Activated T-helper 17 cell treated with anti-CD3 and anti-CD28 coated beads, Interleukin-2, amount 50 U/mL, for 72 hours (primary cell): ENCODE results near the gene KIF21B. TPM values are rescaled to one million over a fixed set of nuclear protein-coding genes. Genes with fewer than 3 reads are reported as not detected.
"Not testable (repeated sequence)": the region's sequence is repeated elsewhere in the genome, so short reads cannot be mapped to it uniquely, and the experiment has no call there.

Experiments
- ATAC-seq: fragments of 150-1000 bp; cut with Tn5 transposase; replicated peaks from 2 replicates; pipeline ENCODE4 v1.10.0; 2021; ENCODE audit warnings: mild to moderate bottlenecking, moderate library complexity
- H3K27ac Mint-ChIP-seq: one replicate; pipeline ENCODE4 v1.8.0; 2022; ENCODE audit warnings: mixed read lengths
- H3K27me3 Mint-ChIP-seq: one replicate; pipeline ENCODE4 v1.8.0; 2022; ENCODE audit warnings: mixed read lengths
- H3K36me3 Mint-ChIP-seq: one replicate; pipeline ENCODE4 v1.8.0; 2022; ENCODE audit warnings: low read depth, mild to moderate bottlenecking, mixed read lengths
- H3K4me1 Mint-ChIP-seq: one replicate; pipeline ENCODE4 v1.8.0; 2022; ENCODE audit warnings: mixed read lengths
- H3K4me3 Mint-ChIP-seq: one replicate; pipeline ENCODE4 v1.8.0; 2022; ENCODE audit warnings: mild to moderate bottlenecking, mixed read lengths
- H3K9me3 Mint-ChIP-seq: one replicate; pipeline ENCODE4 v1.8.0; 2022; ENCODE audit warnings: mixed read lengths
- total RNA-seq, 2 donors: library from RNA; stranded (reverse); gene quantifications; one replicate each; pipeline ENCODE4 v1.2.3, GENCODE V29; 2022

Gene KIF21B
- total RNA-seq, 2 donors from 2014 or later, result 64.2 to 102 TPM

DNA sequence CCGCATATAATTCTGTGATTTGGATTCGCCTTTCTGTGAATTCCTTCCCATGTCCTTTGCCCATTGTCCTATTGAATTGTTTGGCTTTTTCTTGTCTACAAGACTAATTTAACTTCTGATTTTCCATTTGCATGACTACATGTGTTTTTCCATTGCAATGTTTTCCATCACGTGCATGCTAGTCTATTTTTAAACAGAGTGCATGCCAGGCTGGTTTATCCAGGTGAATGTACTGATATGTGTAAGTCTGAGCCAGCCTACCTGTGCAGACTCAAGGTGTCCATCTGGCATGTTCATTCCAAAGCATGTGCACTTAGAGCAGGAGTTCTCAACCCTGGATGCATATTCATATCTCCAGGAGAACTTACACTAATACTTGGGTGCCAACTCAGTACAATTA lies 69.1 kb downstream of the KIF21B start:
- H3K27me3 Mint-ChIP-seq, result no peaks in the 10 kb centered on the region
- H3K27ac Mint-ChIP-seq, result no peak overlapping the region
- ATAC-seq, result no peak
- no peaks in the 10 kb centered on the region for H3K4me1 Mint-ChIP-seq
- no peak overlapping the region for H3K4me3 Mint-ChIP-seq
- no peaks in the 10 kb centered on the region for H3K36me3 Mint-ChIP-seq
- no peaks in the 10 kb centered on the region for H3K9me3 Mint-ChIP-seq

DNA sequence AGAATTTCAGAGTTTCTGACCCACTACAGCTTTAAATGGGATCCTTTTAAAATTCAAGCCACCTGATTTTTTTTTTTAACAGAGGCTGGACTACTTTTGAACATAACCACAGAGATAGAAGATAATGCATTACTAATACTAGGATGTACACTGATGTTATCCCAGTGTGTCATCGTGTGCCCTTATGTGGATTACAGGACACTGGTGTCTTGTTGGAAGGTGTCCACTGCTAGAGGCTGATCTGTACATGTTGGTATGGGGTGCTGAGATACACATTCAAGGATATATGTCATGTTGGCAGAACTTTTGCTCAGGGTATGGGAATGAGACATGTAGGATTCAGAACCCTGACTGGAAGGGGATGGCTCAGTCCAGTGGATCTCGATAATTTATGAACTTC lies 72.5 kb downstream of the KIF21B start:
- H3K27ac Mint-ChIP-seq, result no peak overlapping the region
- no peak for ATAC-seq
- peaks cover 8% of the 10 kb centered on the region for H3K27me3 Mint-ChIP-seq
- no peaks in the 10 kb centered on the region for H3K4me1 Mint-ChIP-seq
- peaks cover 10% of the 10 kb centered on the region for H3K9me3 Mint-ChIP-seq
- H3K36me3 Mint-ChIP-seq, result no peaks in the 10 kb centered on the region
- H3K4me3 Mint-ChIP-seq, result no peak overlapping the region

DNA sequence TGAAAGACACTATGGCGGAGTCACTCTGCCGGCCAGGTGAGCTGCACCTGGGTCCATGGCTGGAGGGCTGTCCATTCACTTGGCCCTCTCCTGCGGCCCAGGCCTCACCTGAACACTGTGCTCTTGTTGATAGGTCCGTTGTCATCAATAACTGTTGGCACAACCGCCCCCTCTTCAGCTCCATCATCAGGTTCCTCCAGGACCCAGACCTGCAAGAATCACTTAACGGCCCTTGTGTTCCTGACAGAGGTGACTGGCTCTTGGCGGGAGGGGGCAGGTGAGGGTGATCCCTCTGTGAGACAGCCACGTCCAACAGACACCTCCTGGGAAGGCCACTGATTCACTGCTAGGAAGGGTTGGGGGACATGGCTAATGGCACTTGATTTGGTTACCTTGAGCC lies 73.9 kb downstream of the KIF21B start:
- no peak overlapping the region for H3K27ac Mint-ChIP-seq
- H3K27me3 Mint-ChIP-seq, result peaks cover 8% of the 10 kb centered on the region
- no peaks in the 10 kb centered on the region for H3K4me1 Mint-ChIP-seq
- no peak for ATAC-seq
- H3K9me3 Mint-ChIP-seq, result peaks cover 10% of the 10 kb centered on the region
- H3K4me3 Mint-ChIP-seq, result no peak overlapping the region
- H3K36me3 Mint-ChIP-seq, result no peaks in the 10 kb centered on the region

DNA sequence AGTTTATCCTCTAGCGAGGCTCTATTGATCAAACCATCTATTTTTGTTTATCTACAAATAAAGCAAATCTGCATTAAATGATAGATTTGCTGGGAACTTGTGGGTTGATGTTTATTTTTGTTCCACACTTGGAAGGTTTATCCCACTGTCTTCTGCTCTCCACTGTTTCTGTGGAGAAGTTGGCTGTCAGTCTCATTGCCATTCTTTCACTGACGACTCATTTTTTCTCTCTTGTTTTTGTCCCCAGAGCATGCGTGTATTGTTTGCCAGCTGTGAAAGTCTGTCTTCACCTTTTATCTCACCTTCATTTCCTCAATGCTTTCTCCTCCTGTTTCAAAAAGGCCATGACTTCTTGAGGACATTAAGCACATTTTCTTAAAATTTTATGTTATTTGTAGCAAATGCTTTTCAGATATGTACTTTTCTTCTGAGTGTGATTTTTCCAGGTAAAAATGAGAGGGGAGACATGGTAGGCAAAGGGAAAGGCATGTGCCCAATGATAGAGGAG lies 76.4 kb downstream of the KIF21B start:
- Mint-ChIP-seq H3K9me3 (peaks cover 10% of the 10 kb centered on the region), H3K36me3 (no peaks in the 10 kb centered on the region)
- no peak for ATAC-seq

DNA sequence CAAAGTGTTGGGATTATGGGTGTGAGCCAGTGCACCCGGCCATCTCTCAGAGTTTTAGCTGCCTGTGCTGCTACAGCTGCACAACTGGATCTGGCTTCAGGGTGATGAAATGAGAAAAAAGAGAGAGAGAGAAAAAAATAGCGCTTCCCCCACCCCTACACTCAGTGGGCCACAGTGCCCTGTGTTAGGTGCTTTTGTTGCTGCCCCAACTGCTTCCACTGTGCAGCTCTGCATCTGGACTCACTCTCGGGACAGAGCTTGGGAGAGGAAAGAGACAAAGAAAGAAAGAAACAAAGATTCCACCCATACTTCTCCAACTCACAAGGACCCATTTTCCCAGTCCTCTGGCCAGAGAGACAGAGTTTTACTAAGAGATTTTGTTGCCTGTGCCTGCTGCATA lies 78.4 kb downstream of the KIF21B start:
- no peaks in the 10 kb centered on the region for H3K36me3 Mint-ChIP-seq
- no peak overlapping the region for H3K27ac Mint-ChIP-seq
- ATAC-seq, result no peak
- no peak overlapping the region for H3K4me3 Mint-ChIP-seq
- no peaks in the 10 kb centered on the region for H3K4me1 Mint-ChIP-seq
- H3K27me3 Mint-ChIP-seq, result peaks cover 8% of the 10 kb centered on the region
- peaks cover 10% of the 10 kb centered on the region for H3K9me3 Mint-ChIP-seq

More for the DNA sequence above, 76.4 kb downstream of the KIF21B start:
- Mint-ChIP-seq H3K27ac (no peak overlapping the region), H3K4me3 (no peak overlapping the region), H3K27me3 (peaks cover 8% of the 10 kb centered on the region), H3K4me1 (no peaks in the 10 kb centered on the region)

DNA sequence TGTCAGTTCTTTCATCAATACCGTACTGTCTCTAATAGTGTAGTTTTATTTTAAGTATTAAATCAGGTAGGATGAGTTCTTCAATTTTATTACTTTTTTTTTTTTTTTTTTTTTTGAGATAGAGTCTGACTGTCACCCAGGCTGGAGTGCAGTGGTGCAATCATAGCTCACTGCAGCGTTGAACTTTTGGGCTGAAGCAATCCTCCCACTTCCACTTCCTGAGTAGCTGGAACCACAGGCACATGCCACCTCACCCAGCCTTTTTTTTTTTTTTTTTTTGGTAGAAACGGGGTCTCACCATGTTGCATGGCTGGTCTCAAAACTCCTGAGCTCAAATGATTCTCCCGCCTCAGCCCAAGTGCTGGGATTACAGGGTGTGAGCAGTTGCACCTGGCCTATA lies 84.6 kb downstream of the KIF21B start:
- Mint-ChIP-seq H3K27ac (no peak overlapping the region), H3K4me3 (no peak overlapping the region), H3K36me3 (no peaks in the 10 kb centered on the region), H3K9me3 (no peaks in the 10 kb centered on the region), H3K4me1 (no peaks in the 10 kb centered on the region), H3K27me3 (no peaks in the 10 kb centered on the region)
- no peak for ATAC-seq

DNA sequence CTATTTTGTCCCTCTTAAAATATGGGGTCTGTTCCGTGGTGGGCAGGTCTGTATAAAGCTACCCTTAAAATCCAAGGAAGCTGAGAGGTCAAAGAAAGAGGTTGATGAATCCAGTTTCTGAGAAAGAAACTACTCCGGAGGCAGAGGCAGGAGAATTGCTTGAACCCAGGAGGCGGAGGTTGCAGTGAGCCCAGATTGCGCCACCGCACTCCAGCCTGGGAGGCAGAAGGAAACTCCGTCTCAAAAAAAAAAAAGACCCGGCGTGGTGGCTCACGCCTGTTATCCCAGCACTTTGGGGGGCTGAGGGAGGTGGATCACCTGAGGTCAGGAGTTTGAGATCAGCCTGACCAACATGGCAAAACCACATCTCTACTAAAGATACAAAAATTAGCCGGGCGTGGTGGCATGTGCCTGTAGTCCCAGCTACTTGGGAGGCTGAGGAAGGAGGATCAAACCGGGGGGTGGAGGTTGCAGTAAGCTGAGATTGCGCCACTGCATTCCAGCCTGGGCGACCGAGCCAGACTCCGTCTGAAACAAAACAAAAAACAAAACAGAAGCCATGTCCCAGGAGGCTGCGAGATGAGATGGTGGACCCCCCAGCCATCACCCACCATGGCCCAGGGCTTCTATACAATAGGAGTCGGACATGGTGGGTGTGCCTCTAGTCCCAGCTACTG lies 88.1 kb downstream of the KIF21B start:
- not testable (repeated sequence) for H3K4me1 Mint-ChIP-seq, H3K27ac Mint-ChIP-seq, H3K9me3 Mint-ChIP-seq, ATAC-seq, H3K4me3 Mint-ChIP-seq, H3K36me3 Mint-ChIP-seq
- peaks cover 11% of the 10 kb centered on the region for H3K27me3 Mint-ChIP-seq

DNA sequence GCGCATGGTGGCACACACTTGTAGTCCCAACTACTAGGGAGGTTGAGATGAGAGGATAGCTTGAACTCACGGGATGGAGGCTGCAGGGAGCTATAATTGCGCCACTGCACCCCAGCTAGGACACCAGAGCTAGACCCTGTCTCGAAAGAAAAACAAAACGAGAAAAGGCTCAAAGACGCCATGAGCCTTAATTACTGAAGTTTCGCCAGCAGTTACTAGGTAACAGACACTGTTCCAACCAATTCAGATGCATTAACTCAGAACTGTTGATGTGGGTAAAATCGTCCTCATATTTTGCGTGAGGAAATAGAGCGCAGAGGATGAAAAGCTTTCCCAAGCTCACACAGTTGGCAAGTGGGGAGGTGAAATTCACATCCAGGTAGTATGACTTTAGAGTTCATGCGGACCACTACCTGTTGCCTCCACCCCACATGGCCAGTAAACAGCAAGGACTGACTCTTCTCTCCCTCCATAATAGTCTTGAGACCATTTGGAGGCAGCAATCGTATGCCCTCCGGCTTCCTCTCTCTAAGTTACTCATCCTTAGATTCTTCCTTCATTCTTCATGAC lies 88.8 kb downstream of the KIF21B start:
- Mint-ChIP-seq H3K4me1 (peaks cover 2% of the 10 kb centered on the region), H3K9me3 (peaks cover 10% of the 10 kb centered on the region), H3K27ac (no peak overlapping the region), H3K27me3 (peaks cover 11% of the 10 kb centered on the region), H3K4me3 (no peak overlapping the region), H3K36me3 (no peaks in the 10 kb centered on the region)
- ATAC-seq, result no peak

DNA sequence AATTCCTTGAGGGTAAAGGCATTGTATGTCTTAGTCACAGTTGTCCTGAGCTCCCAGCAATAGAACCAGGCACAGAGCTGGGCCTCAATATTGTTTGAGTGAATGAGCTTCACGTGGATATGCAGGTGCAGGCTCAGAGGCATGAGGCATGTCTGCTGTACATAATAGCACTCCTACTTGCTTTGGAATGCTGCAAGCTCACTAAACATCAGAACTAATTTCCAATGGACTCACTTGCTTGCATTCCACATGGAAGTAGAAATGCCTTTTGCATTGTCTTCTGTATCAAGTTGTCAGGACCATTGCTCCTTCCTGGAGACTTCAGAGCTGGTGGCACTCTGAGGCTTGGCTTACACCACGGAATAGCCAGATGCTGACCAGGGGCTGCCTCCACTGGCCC lies 91.7 kb downstream of the KIF21B start:
- no peak for ATAC-seq
- Mint-ChIP-seq H3K9me3 (peaks cover 10% of the 10 kb centered on the region), H3K27me3 (peaks cover 11% of the 10 kb centered on the region), H3K36me3 (no peaks in the 10 kb centered on the region), H3K4me1 (peaks cover 5% of the 10 kb centered on the region), H3K4me3 (no peak overlapping the region), H3K27ac (no peak overlapping the region)

DNA sequence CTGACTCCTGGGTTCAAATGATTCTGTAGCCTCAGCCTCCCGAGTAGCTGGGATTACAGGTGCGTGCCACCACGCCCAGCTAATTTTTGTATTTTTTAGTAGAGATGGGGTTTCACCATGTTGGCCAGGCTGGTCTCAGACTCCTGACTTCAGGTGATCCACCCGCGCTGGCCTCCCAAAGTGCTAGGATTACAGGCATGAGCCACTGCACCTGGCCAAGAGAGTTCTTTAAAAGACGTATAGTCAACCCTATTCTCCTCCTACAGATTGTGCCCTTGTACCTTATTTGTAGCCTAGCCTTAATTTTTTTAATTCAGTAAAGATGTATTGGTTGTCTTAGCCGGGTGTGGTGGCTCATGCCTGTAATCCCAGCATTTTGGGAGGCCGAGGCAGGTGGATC lies 93.2 kb downstream of the KIF21B start:
- H3K4me1 Mint-ChIP-seq, ATAC-seq, H3K36me3 Mint-ChIP-seq, H3K9me3 Mint-ChIP-seq, H3K4me3 Mint-ChIP-seq, H3K27ac Mint-ChIP-seq: not testable (repeated sequence)
- H3K27me3 Mint-ChIP-seq, result peaks cover 11% of the 10 kb centered on the region

DNA sequence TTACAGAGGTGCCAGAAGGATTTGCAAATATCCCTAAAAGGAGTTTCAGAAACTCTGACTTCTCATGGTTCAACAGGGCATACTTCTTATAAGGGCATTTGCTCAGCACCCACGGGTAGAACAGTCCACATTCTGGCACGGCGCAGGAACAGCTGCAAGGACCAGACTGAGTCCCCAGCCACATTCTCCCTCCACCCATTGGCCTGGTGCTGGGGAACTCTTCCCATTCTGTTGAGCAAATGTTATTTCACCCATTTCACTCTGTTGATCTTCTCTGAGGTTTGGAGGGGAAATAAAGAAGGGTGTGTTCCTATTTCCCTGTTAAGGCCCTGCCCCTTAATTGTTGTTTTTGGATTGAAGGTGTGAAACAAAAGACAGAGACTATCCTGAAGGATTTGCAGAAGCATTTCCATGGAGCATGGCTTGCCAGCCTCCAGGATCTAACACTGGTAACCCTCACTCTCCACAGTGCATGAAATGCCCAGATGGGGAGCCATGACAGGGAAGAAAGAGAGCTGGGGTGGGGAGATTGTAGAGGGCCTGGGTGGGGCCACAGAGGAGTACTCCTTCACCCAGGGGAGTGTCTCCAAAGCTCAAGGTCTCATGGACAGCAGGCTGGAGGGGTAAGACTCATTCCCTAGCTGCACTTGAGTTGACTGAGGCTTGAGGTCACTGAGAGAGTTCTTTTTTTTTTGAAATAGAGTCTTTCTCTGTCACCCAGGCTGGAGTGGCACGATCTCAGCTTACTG lies 93.8 kb downstream of the KIF21B start:
- Mint-ChIP-seq H3K36me3 (no peaks in the 10 kb centered on the region), H3K27ac (no peak overlapping the region), H3K4me1 (peaks cover 9% of the 10 kb centered on the region), H3K9me3 (peaks cover 10% of the 10 kb centered on the region), H3K27me3 (peaks cover 11% of the 10 kb centered on the region), H3K4me3 (no peak overlapping the region)
- no peak for ATAC-seq

DNA sequence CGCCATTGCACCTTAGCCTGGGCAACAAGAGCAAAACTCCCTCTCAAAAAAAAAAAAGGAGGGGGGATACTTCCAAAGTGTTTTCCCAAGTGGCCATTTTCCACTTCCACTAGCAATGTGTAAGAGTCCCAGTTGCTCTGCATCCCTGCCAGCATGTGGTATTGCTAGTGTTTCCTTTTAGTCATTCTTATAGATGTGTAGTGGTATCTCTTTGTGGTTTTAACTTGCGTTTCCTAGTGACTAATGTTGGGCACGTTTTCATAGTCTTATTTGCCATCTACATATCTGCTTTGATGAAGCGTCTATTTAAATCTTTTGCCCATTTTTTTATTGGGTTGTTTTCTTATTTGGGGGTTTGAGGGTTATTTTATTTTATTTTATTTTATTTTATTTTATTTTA lies 97.7 kb downstream of the KIF21B start:
- no peak overlapping the region for H3K27ac Mint-ChIP-seq
- no peaks in the 10 kb centered on the region for H3K36me3 Mint-ChIP-seq
- H3K9me3 Mint-ChIP-seq, result no peaks in the 10 kb centered on the region
- H3K4me1 Mint-ChIP-seq, result peaks cover 9% of the 10 kb centered on the region
- peak; percentile 98 for ATAC-seq
- no peak overlapping the region for H3K4me3 Mint-ChIP-seq
- peaks cover 8% of the 10 kb centered on the region for H3K27me3 Mint-ChIP-seq

DNA sequence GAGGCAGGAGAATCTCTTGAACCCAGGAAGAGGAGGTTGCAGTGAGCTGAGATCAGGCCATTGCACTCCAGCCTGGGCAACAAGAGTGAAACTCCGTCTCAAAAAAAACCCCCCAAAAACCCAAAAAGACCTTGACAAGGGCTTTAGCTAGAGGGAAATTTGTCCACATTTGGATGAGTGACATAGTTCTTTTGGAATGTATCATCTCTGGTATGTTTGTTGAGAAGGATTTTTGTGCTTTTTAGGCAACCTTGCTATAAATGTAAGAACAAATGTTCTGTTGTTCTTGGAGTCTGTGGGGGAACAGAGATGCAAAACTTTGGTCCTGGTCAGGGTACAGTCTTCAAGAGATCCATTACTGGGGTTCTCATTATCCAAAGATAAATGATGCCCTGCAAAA lies 99.9 kb downstream of the KIF21B start:
- Mint-ChIP-seq H3K27ac (no peak overlapping the region), H3K36me3 (no peaks in the 10 kb centered on the region), H3K4me3 (no peak overlapping the region), H3K27me3 (peaks cover 8% of the 10 kb centered on the region), H3K4me1 (peaks cover 5% of the 10 kb centered on the region), H3K9me3 (no peaks in the 10 kb centered on the region)
- no peak for ATAC-seq

DNA sequence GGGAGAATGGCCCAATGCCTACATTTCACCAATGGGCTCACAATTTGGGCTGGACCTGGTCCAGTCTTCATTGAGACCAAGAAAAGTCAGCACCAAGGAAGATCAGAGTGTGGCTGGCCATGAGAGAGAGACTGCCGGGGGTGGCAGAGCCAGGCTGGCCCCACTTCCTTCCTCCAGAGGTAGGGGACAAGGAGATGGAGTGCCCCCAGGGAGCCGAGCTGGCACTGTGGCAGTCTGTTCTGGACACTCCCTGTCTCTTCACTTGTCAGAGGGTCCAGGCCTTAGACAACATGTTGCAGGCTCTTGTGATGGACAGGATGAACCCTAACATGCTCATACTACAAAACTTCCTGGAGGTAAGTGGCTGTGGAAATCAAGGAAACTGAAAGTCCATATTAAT lies 101.1 kb downstream of the KIF21B start:
- Mint-ChIP-seq H3K36me3 (no peaks in the 10 kb centered on the region), H3K4me1 (peaks cover 5% of the 10 kb centered on the region), H3K27me3 (peaks cover 8% of the 10 kb centered on the region), H3K9me3 (no peaks in the 10 kb centered on the region), H3K27ac (no peak overlapping the region), H3K4me3 (no peak overlapping the region)
- no peak for ATAC-seq

DNA sequence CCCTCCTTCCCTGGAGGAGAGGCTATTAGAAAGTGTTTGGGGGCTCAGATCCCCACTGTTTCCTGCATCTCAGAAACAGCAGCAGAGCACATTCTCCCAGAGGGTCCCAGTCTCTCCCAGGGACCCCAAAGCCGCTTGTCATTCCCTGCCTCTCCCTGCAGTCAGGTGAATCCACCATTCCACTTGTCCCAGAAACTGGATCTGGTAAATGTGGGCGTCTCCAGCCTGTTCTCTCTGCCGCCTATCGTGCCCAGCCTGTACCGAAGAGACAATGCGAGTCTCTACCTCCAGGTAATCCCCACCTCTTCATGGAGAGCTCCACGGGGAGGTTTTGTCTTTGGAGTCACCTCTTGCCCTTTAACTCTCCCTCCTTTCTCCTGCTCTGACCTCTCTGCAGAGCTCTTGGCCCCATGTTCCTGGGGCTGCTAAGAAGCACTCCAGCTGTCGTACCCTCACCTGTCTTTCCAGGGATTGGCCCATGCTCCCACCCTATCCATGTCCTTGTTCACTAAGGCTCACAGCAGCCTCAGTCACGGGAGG lies 101.9 kb downstream of the KIF21B start:
- ATAC-seq, result no peak
- Mint-ChIP-seq H3K27ac (no peak overlapping the region), H3K4me3 (no peak overlapping the region), H3K4me1 (peaks cover 5% of the 10 kb centered on the region), H3K36me3 (no peaks in the 10 kb centered on the region), H3K9me3 (no peaks in the 10 kb centered on the region), H3K27me3 (peaks cover 8% of the 10 kb centered on the region)
